Measurements from ENCODE around the gene TMEM184C.

Gene TMEM184C

GRCh38 chr4:147682755-147683154 lies 65.6 kb downstream of the TMEM184C start:
- TF ChIP-seq CREB5 (CRISPR knock-in tag; IDR thresholded peaks at IDR 0.05; ENCODE audit: low read depth) (no peak), ZNF70 (CRISPR knock-in tag; IDR thresholded peaks at IDR 0.05) (no peak), ISL1 (CRISPR knock-in tag; IDR thresholded peaks at IDR 0.05) (no peak), CSRNP3 (CRISPR knock-in tag; IDR thresholded peaks at IDR 0.05) (no peak), ESRRG (CRISPR knock-in tag; IDR thresholded peaks at IDR 0.05) (no peak), ZNF565 (CRISPR knock-in tag; conservative IDR thresholded peaks at IDR 0.05; ENCODE audit: low read depth) (no peak), PATZ1 (CRISPR knock-in tag; IDR thresholded peaks at IDR 0.05; ENCODE audit: borderline replicate concordance) (no peak), ZC3H10 (CRISPR knock-in tag; IDR thresholded peaks at IDR 0.05) (no peak)
- no peak for ATAC-seq

GRCh38 chr4:147683188-147683591 lies 66.0 kb downstream of the TMEM184C start:
- TF ChIP-seq, protein P1, sequence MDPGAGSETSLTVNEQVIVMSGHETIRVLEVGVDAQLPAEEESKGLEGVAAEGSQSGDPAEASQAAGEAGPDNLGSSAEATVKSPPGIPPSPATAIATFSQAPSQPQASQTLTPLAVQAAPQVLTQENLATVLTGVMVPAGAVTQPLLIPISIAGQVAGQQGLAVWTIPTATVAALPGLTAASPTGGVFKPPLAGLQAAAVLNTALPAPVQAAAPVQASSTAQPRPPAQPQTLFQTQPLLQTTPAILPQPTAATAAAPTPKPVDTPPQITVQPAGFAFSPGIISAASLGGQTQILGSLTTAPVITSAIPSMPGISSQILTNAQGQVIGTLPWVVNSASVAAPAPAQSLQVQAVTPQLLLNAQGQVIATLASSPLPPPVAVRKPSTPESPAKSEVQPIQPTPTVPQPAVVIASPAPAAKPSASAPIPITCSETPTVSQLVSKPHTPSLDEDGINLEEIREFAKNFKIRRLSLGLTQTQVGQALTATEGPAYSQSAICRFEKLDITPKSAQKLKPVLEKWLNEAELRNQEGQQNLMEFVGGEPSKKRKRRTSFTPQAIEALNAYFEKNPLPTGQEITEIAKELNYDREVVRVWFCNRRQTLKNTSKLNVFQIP (CRISPR knock-in tag; IDR thresholded peaks at IDR 0.05; ENCODE audit: borderline replicate concordance, low read depth), result no peak
- TF ChIP-seq CSRNP3 (CRISPR knock-in tag; IDR thresholded peaks at IDR 0.05), result no peak
- no peak for TF ChIP-seq RARB (CRISPR knock-in tag; IDR thresholded peaks at IDR 0.05)
- TF ChIP-seq TSHZ2 (CRISPR knock-in tag; IDR thresholded peaks at IDR 0.05), result no peak
- TF ChIP-seq PATZ1 (CRISPR knock-in tag; IDR thresholded peaks at IDR 0.05; ENCODE audit: borderline replicate concordance), result no peak
- no peak for TF ChIP-seq BACH2 (CRISPR knock-in tag; IDR thresholded peaks at IDR 0.05; ENCODE audit: borderline replicate concordance)
- no peak for TF ChIP-seq TCF4 (CRISPR knock-in tag; IDR thresholded peaks at IDR 0.05; ENCODE audit: borderline replicate concordance)
- TF ChIP-seq ZFP3 (CRISPR knock-in tag; IDR thresholded peaks at IDR 0.05), result no peak
- no peak for TF ChIP-seq GLIS3 (CRISPR knock-in tag; IDR thresholded peaks at IDR 0.05)
- no peak for TF ChIP-seq SNAI2 (CRISPR knock-in tag; IDR thresholded peaks at IDR 0.05)
- TF ChIP-seq ESRRG (CRISPR knock-in tag; IDR thresholded peaks at IDR 0.05), result no peak
- peak; percentile 58 for ATAC-seq
